ENCODE measurements around the gene TATDN2.

TATDN2 gene

DNA sequence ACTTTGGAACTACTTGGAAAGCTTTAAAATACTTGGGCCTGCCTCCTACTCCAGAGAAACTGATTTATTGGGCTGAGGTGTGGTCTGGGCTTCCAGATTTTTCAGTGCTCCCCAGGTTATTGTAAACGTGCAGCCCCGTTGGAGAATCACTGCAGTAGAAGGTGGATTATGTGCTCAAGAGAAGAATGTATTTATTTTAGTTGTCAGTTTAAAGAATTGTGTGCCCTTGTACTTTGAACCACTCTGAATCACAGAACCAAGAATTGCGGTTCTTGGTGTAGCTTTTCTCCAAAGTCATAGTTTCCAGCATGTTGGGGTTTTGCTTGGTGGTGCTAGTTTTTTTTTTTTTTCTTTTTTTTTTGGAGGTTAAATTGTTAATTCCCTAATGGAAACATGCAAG is 1.6 kb downstream of the TATDN2 start:
- TF ChIP-seq BACH2 (CRISPR knock-in tag; IDR thresholded peaks at IDR 0.05; ENCODE audit: borderline replicate concordance) (no peak), TCF4 (CRISPR knock-in tag; IDR thresholded peaks at IDR 0.05; ENCODE audit: borderline replicate concordance) (no peak), SNAI2 (CRISPR knock-in tag; IDR thresholded peaks at IDR 0.05) (no peak), ISL1 (CRISPR knock-in tag; IDR thresholded peaks at IDR 0.05) (no peak), ZNF8 (CRISPR knock-in tag; IDR thresholded peaks at IDR 0.05) (no peak), ZNF565 (CRISPR knock-in tag; conservative IDR thresholded peaks at IDR 0.05; ENCODE audit: low read depth) (no peak), CSDC2 (CRISPR knock-in tag; IDR thresholded peaks at IDR 0.05) (no peak), GLIS3 (CRISPR knock-in tag; IDR thresholded peaks at IDR 0.05) (no peak), ZNF70 (CRISPR knock-in tag; IDR thresholded peaks at IDR 0.05) (no peak), RARB (CRISPR knock-in tag; IDR thresholded peaks at IDR 0.05) (no peak), ZFP3 (CRISPR knock-in tag; IDR thresholded peaks at IDR 0.05) (no peak)
- TF ChIP-seq, protein P1, sequence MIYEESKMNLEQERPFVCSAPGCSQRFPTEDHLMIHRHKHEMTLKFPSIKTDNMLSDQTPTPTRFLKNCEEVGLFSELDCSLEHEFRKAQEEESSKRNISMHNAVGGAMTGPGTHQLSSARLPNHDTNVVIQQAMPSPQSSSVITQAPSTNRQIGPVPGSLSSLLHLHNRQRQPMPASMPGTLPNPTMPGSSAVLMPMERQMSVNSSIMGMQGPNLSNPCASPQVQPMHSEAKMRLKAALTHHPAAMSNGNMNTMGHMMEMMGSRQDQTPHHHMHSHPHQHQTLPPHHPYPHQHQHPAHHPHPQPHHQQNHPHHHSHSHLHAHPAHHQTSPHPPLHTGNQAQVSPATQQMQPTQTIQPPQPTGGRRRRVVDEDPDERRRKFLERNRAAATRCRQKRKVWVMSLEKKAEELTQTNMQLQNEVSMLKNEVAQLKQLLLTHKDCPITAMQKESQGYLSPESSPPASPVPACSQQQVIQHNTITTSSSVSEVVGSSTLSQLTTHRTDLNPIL (CRISPR knock-in tag; IDR thresholded peaks at IDR 0.05; ENCODE audit: low read depth): no peak
- TF ChIP-seq, protein P2, sequence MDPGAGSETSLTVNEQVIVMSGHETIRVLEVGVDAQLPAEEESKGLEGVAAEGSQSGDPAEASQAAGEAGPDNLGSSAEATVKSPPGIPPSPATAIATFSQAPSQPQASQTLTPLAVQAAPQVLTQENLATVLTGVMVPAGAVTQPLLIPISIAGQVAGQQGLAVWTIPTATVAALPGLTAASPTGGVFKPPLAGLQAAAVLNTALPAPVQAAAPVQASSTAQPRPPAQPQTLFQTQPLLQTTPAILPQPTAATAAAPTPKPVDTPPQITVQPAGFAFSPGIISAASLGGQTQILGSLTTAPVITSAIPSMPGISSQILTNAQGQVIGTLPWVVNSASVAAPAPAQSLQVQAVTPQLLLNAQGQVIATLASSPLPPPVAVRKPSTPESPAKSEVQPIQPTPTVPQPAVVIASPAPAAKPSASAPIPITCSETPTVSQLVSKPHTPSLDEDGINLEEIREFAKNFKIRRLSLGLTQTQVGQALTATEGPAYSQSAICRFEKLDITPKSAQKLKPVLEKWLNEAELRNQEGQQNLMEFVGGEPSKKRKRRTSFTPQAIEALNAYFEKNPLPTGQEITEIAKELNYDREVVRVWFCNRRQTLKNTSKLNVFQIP (CRISPR knock-in tag; IDR thresholded peaks at IDR 0.05; ENCODE audit: borderline replicate concordance, low read depth): no peak
- TF ChIP-seq, protein P3, sequence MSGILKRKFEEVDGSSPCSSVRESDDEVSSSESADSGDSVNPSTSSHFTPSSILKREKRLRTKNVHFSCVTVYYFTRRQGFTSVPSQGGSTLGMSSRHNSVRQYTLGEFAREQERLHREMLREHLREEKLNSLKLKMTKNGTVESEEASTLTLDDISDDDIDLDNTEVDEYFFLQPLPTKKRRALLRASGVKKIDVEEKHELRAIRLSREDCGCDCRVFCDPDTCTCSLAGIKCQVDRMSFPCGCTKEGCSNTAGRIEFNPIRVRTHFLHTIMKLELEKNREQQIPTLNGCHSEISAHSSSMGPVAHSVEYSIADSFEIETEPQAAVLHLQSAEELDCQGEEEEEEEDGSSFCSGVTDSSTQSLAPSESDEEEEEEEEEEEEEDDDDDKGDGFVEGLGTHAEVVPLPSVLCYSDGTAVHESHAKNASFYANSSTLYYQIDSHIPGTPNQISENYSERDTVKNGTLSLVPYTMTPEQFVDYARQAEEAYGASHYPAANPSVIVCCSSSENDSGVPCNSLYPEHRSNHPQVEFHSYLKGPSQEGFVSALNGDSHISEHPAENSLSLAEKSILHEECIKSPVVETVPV (CRISPR knock-in tag; IDR thresholded peaks at IDR 0.05): no peak
- ATAC-seq: no peak

DNA sequence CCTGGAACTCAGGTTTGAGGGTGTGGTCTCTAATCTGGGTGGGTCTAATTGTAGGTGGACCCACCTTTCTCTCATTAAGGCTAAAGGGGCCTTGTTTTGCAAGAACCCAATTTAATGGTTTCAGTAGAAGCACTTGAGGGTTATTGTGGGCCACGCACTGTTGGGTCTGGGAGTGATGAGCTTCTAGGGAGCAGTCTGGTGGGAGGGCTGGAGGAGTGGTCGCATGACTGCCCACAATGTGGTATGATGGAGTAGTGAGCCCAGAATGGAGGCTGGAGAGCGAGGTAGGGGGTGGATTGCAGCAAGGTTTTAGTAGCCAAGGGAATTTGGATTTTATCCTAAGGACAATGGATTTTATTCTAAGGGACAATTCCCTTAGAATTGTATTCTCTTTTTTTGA is 2.7 kb downstream of the TATDN2 start:
- ATAC-seq: no peak
- TF ChIP-seq ZNF70 (CRISPR knock-in tag; IDR thresholded peaks at IDR 0.05) (no peak), ZNF565 (CRISPR knock-in tag; conservative IDR thresholded peaks at IDR 0.05; ENCODE audit: low read depth) (no peak), ZNF8 (CRISPR knock-in tag; IDR thresholded peaks at IDR 0.05) (no peak), PPARA (CRISPR knock-in tag; IDR thresholded peaks at IDR 0.05; ENCODE audit: borderline replicate concordance) (no peak), ZFP30 (CRISPR knock-in tag; IDR thresholded peaks at IDR 0.05) (no peak), CSDC2 (CRISPR knock-in tag; IDR thresholded peaks at IDR 0.05) (no peak), ZC3H10 (CRISPR knock-in tag; IDR thresholded peaks at IDR 0.05) (no peak)
- TF ChIP-seq, protein P1 (CRISPR knock-in tag; IDR thresholded peaks at IDR 0.05; ENCODE audit: low read depth): no peak
- TF ChIP-seq, protein P2 (CRISPR knock-in tag; IDR thresholded peaks at IDR 0.05; ENCODE audit: borderline replicate concordance, low read depth): no peak

DNA sequence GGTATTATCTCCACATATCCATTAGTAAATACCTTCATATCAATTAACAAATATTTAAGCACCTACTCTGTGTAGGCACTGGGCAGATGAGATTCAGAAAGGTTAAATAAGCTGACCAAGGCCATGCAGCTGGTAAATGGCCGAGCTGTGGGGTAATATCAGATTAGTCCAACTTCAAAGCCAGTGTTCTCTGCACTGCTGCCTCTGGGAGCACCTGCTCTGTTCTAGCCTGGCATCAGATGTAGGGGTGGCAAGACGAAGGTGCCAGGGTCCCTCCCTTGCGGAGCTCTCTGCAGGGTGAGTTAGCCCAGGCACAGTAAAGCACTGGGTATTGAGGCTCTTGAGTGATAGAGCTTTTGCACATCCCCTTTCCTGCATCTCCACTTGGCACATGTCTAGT is 5.5 kb downstream of the TATDN2 start:
- TF ChIP-seq ZNF8 (CRISPR knock-in tag; IDR thresholded peaks at IDR 0.05): no peak
- TF ChIP-seq CSDC2 (CRISPR knock-in tag; IDR thresholded peaks at IDR 0.05): no peak
- TF ChIP-seq ZC3H10 (CRISPR knock-in tag; IDR thresholded peaks at IDR 0.05): no peak
- no peak for TF ChIP-seq GLIS3 (CRISPR knock-in tag; IDR thresholded peaks at IDR 0.05)
- TF ChIP-seq, protein P4, sequence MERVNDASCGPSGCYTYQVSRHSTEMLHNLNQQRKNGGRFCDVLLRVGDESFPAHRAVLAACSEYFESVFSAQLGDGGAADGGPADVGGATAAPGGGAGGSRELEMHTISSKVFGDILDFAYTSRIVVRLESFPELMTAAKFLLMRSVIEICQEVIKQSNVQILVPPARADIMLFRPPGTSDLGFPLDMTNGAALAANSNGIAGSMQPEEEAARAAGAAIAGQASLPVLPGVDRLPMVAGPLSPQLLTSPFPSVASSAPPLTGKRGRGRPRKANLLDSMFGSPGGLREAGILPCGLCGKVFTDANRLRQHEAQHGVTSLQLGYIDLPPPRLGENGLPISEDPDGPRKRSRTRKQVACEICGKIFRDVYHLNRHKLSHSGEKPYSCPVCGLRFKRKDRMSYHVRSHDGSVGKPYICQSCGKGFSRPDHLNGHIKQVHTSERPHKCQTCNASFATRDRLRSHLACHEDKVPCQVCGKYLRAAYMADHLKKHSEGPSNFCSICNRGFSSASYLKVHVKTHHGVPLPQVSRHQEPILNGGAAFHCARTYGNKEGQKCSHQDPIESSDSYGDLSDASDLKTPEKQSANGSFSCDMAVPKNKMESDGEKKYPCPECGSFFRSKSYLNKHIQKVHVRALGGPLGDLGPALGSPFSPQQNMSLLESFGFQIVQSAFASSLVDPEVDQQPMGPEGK (CRISPR knock-in tag; IDR thresholded peaks at IDR 0.05; ENCODE audit: borderline replicate concordance): no peak
- TF ChIP-seq PPARA (CRISPR knock-in tag; IDR thresholded peaks at IDR 0.05; ENCODE audit: borderline replicate concordance): no peak
- TF ChIP-seq, protein P2 (CRISPR knock-in tag; IDR thresholded peaks at IDR 0.05; ENCODE audit: borderline replicate concordance, low read depth): no peak
- TF ChIP-seq ZNF70 (CRISPR knock-in tag; IDR thresholded peaks at IDR 0.05): no peak
- TF ChIP-seq SNAI2 (CRISPR knock-in tag; IDR thresholded peaks at IDR 0.05): no peak
- TF ChIP-seq, protein P3 (CRISPR knock-in tag; IDR thresholded peaks at IDR 0.05): no peak
- TF ChIP-seq TOX (CRISPR knock-in tag; IDR thresholded peaks at IDR 0.05; ENCODE audit: borderline replicate concordance): no peak
- no peak for TF ChIP-seq ZFP3 (CRISPR knock-in tag; IDR thresholded peaks at IDR 0.05)
- no peak for TF ChIP-seq ARNTL (CRISPR knock-in tag; IDR thresholded peaks at IDR 0.05; ENCODE audit: borderline replicate concordance, low read depth)
- TF ChIP-seq ZFP30 (CRISPR knock-in tag; IDR thresholded peaks at IDR 0.05): no peak
- no peak for ATAC-seq

All from SK-N-SH treated with all-trans-retinoic acid at 6 μM for 48 hours (cell line).